Measurements from ENCODE around the gene HOXC9. TPM values are rescaled to one million over a fixed set of nuclear protein-coding genes. Genes with fewer than 3 reads are reported as not detected.

The HOXC9 gene
- total RNA-seq: not detected

DNA sequence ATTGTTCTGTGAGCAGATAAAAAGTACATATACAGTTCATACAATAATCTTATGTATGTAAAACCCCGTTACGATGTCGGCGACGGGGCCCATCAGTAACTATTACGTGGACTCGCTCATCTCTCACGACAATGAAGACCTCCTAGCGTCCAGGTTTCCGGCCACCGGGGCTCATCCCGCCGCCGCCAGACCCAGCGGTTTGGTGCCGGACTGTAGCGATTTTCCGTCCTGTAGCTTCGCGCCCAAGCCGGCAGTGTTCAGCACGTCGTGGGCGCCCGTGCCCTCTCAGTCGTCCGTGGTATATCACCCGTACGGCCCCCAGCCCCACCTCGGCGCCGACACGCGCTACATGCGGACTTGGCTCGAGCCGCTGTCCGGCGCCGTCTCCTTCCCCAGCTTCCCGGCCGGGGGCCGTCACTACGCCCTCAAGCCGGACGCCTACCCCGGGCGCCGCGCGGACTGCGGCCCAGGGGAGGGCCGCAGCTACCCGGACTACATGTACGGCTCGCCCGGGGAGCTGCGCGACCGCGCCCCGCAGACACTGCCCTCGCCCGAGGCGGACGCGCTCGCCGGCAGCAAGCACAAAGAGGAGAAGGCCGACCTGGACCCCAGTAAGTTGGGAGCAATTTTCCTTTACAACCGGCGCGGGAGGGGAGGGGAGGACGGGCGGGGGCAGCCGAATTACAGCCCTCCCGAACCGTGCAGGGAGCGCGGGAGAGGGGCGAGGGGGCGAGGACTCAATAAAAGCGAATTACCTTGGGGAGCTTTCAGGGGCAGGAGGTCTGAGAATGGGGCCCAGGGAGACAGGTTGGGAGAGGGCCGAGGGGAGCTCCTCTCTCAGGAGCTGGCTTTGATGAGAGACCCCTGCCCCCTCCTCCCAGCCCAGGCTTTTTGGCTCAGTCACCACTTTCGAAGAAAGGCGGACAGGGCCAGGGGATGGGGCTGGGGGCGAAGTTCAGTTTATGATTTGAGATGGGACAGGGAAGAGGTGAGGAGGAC is at the start of gene HOXC9:
TSS of gene HOXC9 (plus strand) at position 46 of the 999 bp plus-strand sequence. CDS start at position 74, 28 bp downstream.
- no peak for DNase-seq (ENCODE audit: extremely low spot score in 2 of 2)
- Histone ChIP-seq H3K27me3 (peaks cover 37% of the 10 kb centered on the region), H3K4me3 (peak within 1 kb of the TSS; percentile 25 to 31), H3K36me3 (no peaks in the 10 kb centered on the region), H3K27ac (no peak within 1 kb of the TSS), H3K9me3 (no peaks in the 10 kb centered on the region), H3K4me1 (peaks cover 24% of the 10 kb centered on the region)
- TF ChIP-seq POLR2AphosphoS5 (IDR thresholded peaks at IDR 0.05; ENCODE audit: insufficient read depth in 1 of 2, low read depth in 1 of 2): no peak
- TF ChIP-seq POLR2A (IDR thresholded peaks at IDR 0.05): no peak
- TF ChIP-seq, protein P1, sequence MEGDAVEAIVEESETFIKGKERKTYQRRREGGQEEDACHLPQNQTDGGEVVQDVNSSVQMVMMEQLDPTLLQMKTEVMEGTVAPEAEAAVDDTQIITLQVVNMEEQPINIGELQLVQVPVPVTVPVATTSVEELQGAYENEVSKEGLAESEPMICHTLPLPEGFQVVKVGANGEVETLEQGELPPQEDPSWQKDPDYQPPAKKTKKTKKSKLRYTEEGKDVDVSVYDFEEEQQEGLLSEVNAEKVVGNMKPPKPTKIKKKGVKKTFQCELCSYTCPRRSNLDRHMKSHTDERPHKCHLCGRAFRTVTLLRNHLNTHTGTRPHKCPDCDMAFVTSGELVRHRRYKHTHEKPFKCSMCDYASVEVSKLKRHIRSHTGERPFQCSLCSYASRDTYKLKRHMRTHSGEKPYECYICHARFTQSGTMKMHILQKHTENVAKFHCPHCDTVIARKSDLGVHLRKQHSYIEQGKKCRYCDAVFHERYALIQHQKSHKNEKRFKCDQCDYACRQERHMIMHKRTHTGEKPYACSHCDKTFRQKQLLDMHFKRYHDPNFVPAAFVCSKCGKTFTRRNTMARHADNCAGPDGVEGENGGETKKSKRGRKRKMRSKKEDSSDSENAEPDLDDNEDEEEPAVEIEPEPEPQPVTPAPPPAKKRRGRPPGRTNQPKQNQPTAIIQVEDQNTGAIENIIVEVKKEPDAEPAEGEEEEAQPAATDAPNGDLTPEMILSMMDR (IDR thresholded peaks at IDR 0.05): no peak
- intact Hi-C loops (cut with DNase I): no loop called here

DNA sequence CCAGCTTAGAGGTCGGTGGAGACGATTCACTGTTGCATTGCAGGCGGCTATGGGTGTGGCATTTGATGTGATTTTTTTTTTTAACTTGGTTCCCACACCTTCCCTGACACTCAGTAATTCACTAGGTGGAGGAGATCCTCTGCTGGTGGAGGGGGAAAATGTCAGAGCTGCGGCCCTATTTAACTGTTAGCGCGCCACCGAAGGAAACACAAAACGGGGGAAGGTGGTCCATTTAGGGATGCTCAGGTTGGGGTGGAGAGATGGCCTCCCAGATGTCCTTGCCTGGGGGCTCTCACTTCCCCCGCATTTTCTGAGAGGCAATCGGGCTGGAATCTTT is 49.6 kb upstream of the HOXC9 start:
- intact Hi-C loops (cut with DNase I): no loop called here
- Histone ChIP-seq H3K4me3 (no peak overlapping the region), H3K9me3 (no peaks in the 10 kb centered on the region), H3K27me3 (peaks cover 31% of the 10 kb centered on the region), H3K27ac (no peak overlapping the region), H3K4me1 (peaks cover 13% of the 10 kb centered on the region), H3K36me3 (no peaks in the 10 kb centered on the region)
- TF ChIP-seq POLR2AphosphoS5 (IDR thresholded peaks at IDR 0.05; ENCODE audit: insufficient read depth in 1 of 2, low read depth in 1 of 2): no peak
- TF ChIP-seq, protein P1 (IDR thresholded peaks at IDR 0.05): no peak
- TF ChIP-seq POLR2A (IDR thresholded peaks at IDR 0.05): no peak
- no peak for DNase-seq (ENCODE audit: extremely low spot score in 2 of 2)

DNA sequence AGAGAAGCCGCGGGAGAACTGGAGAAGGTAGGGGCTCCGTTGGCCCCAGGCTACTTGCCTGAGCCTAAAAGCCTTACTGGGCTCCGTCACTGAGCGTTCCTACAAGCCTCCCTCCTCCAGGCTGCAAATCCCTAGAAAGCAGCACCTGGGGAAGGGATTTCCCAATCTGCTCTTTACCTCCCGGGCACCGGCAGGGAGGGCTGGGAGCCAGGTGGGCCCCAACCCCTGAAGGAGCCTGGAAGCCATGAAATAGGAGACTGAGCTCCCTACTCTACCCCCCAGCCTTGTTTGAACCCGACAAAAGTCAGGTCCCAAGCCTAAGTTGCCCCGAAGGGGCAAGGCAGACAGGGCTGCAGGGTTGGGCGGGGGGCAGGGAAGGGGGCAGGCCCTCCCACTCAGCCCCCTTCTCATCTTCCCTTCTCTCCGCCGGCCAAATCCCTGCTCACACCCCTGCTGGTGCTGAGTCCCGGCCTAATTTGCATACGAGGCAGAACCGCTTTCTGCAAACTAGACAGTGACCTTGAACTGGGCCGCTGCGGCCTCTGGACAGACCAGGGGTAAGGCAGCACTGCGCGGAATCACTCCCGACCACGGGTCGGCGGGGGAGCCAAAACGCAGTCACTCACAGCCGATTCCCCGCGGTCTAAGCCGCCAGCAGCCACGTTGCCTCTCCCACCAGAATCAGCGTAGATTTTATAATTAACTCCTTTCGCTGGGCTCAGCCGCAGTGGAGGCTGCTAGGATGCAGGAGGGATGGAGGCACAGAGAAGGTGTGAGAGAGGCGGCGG is 49.0 kb upstream of the HOXC9 start:
- no peak for TF ChIP-seq POLR2AphosphoS5 (IDR thresholded peaks at IDR 0.05; ENCODE audit: insufficient read depth in 1 of 2, low read depth in 1 of 2)
- TF ChIP-seq, protein P1 (IDR thresholded peaks at IDR 0.05): no peak
- no peak for TF ChIP-seq POLR2A (IDR thresholded peaks at IDR 0.05)
- DNase-seq (ENCODE audit: extremely low spot score in 2 of 2): no peak
- H3K27ac ChIP-seq: no peak overlapping the region
- no peaks in the 10 kb centered on the region for H3K9me3 ChIP-seq
- H3K27me3 ChIP-seq: peaks cover 33% of the 10 kb centered on the region
- H3K36me3 ChIP-seq: no peaks in the 10 kb centered on the region
- H3K4me3 ChIP-seq: no peak overlapping the region
- H3K4me1 ChIP-seq: peaks cover 13% of the 10 kb centered on the region
- intact Hi-C loops (cut with DNase I): no loop called here

DNA sequence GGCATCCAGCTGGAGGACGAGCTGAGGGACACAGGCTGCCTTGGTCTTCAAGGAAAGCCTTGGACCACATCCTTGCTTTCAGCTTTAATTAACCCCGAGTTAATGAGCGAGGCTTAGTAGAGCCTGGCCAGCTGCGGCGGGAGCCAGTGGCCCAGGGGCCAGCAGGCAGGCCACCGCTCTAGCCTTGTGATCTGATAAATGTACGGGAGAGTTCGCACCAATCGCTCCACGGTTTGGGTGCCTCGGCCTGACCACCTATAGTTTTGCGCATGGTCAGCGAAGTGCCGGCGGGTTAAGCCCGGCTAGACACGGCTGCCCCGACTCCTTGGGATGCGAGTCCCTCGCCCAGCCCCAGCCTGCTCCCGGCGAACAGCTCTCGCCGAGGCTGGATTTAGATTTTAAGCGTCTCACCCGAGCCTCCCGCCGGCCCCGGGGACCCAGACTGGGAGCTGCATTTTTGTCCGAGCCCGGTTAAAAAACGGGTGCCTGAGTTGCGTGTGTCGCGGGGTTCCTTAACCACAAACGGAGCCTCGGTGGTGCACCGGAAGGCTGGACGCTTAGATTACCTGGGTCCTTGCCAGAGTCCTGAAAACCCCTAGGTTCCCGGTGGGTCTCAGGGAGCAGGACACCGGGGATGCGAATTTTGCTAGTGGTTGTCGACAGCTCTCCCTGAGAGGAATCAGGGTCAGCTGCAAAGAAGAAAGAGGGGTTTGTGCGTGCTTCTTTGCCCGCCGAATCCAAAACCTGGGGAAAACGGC is 48.2 kb upstream of the HOXC9 start:
- no peak for DNase-seq (ENCODE audit: extremely low spot score in 2 of 2)
- H3K36me3 ChIP-seq: no peaks in the 10 kb centered on the region
- TF ChIP-seq, protein P1 (IDR thresholded peaks at IDR 0.05): no peak
- TF ChIP-seq POLR2A (IDR thresholded peaks at IDR 0.05): no peak
- intact Hi-C loops (cut with DNase I): no loop called here
- H3K4me3 ChIP-seq: no peak overlapping the region
- H3K9me3 ChIP-seq: no peaks in the 10 kb centered on the region
- no peak overlapping the region for H3K27ac ChIP-seq
- H3K27me3 ChIP-seq: peaks cover 33% of the 10 kb centered on the region
- H3K4me1 ChIP-seq: peaks cover 13% of the 10 kb centered on the region
